CD4-positive, alpha-beta T cell (primary cell): ENCODE measurements around the gene EPDR1. TPM values are rescaled to one million over a fixed set of nuclear protein-coding genes. Genes with fewer than 3 reads are reported as not detected.

Source experiments
- ATAC-seq: fragments of 200-7000 bp; cut with Tn5 transposase; one replicate; pipeline ENCODE4 v1.10.0; 2022; ENCODE audit warnings: mild to moderate bottlenecking; ENCODE audit not compliant: poor library complexity
- CTCF ChIA-PET: fragments of 350-600 bp; sonication (Branson Sonifier 250); formaldehyde crosslinking; loops from one replicate; lab custom pipeline; 2021; ENCODE audit warnings: antibody characterized with exemption, inconsistent platforms; lab: Charles Lee
- POLR2A ChIA-PET: fragments of 350-600 bp; sonication (Branson Sonifier 250); formaldehyde crosslinking; loops from one replicate; lab custom pipeline; 2021; ENCODE audit warnings: antibody characterized with exemption, inconsistent platforms; lab: Charles Lee
- DNase-seq, 14 experiments: peaks; one replicate each; pipeline ENCODE4 v3.0.0-alpha.2; 2013 to 2020; ENCODE audit warnings: mixed read lengths in 2 of 14
- H3K27ac ChIP-seq, 2 donors: one replicate each; pipeline versions ENCODE4 v1.5.1 to v1.7.0; 2013; ENCODE audit warnings: low read length in 2 of 2, low read depth in 1 of 2, mild to moderate bottlenecking in 1 of 2
- H3K27me3 ChIP-seq, 2 experiments: 1 replicate in 1 of 2; 2 replicates in 1 of 2; pipeline versions ENCODE4 v1.6.1 to v1.7.0; 2013; ENCODE audit warnings: low read length in 2 of 2, control low read depth in 1 of 2, mild to moderate bottlenecking in 1 of 2, moderate library complexity in 1 of 2; ENCODE audit not compliant: insufficient read depth in 2 of 2, control insufficient read depth in 1 of 2
- H3K36me3 ChIP-seq: one replicate; pipeline ENCODE4 v1.6.1; 2013; ENCODE audit warnings: low read length, control low read depth; ENCODE audit not compliant: insufficient read depth
- H3K4me1 ChIP-seq: one replicate; pipeline ENCODE4 v1.6.1; 2013; ENCODE audit warnings: low read length, control low read depth; ENCODE audit not compliant: insufficient read depth
- H3K4me3 ChIP-seq: one replicate; pipeline ENCODE4 v1.5.1; 2013; ENCODE audit warnings: mild to moderate bottlenecking, low read length, moderate library complexity
- H3K9me3 ChIP-seq, 2 experiments: 1 replicate in 1 of 2; 2 replicates in 1 of 2; pipeline versions ENCODE4 v1.6.1 to v1.7.0; 2013; ENCODE audit warnings: low read length in 2 of 2, mild to moderate bottlenecking in 2 of 2, control low read depth in 1 of 2, moderate library complexity in 1 of 2; ENCODE audit not compliant: control insufficient read depth in 1 of 2, insufficient read depth in 1 of 2
- H3K27ac Mint-ChIP-seq: one replicate; pipeline ENCODE4 v1.8.0; 2020; ENCODE audit warnings: mixed read lengths
- H3K27me3 Mint-ChIP-seq: one replicate; pipeline ENCODE4 v1.8.0; 2021; ENCODE audit warnings: mixed read lengths
- H3K36me3 Mint-ChIP-seq: one replicate; pipeline ENCODE4 v1.8.0; 2021; ENCODE audit warnings: low read depth, mixed read lengths
- H3K4me1 Mint-ChIP-seq: one replicate; pipeline ENCODE4 v1.8.0; 2021; ENCODE audit warnings: low read depth, mixed read lengths
- H3K4me3 Mint-ChIP-seq: one replicate; pipeline ENCODE4 v1.8.0; 2020; ENCODE audit warnings: mild to moderate bottlenecking, mixed read lengths
- H3K9me3 Mint-ChIP-seq: one replicate; pipeline ENCODE4 v1.8.0; 2020; ENCODE audit warnings: mixed read lengths
- intact Hi-C, 2 experiments: fragments of 100-400 bp; cut with DNase I in 1 of 2; cut with micrococcal nuclease in 1 of 2; formaldehyde crosslinking; loops; one replicate each; pipeline versions ENCODE4 v1.15.1 to v1.9.0; 2023 to 2025; cut with DNase I, micrococcal nuclease
- total RNA-seq, 174 experiments: library from RNA in 2 of 174; stranded (reverse) in 2 of 174; gene quantifications; one replicate each; pipeline ENCODE4 v1.2.3 and lab custom pipeline; 2021 to 2026
- TF ChIP-seq, protein P1 (sequence below): fragments of 200-600 bp; IDR thresholded peaks from one replicate; pipeline ENCODE4 v1.8.0; 2022; ENCODE audit warnings: antibody characterized with exemption, mild to moderate bottlenecking

EPDR1 gene
- total RNA-seq, 2 experiments from 2014 or later = not detected

- no peaks in the 10 kb centered on the region for H3K9me3 ChIP-seq
- no peaks in the 10 kb centered on the region for H3K36me3 ChIP-seq
- no peak overlapping the region for H3K27ac ChIP-seq
- intact Hi-C loops = no loop called here
- no peaks in the 10 kb centered on the region for H3K27me3 Mint-ChIP-seq
- ChIA-PET CTCF (no interaction called here), POLR2A (no interaction called here)
- H3K4me1 Mint-ChIP-seq = no peaks in the 10 kb centered on the region
- no peaks in the 10 kb centered on the region for H3K4me1 ChIP-seq
- H3K4me3 ChIP-seq = no peak overlapping the region
- no peak for ATAC-seq
- no peak for DNase-seq
- peaks cover 0 to 4% of the 10 kb centered on the region in 2 experiments for H3K27me3 ChIP-seq
- H3K27ac Mint-ChIP-seq = no peak overlapping the region
- H3K4me3 Mint-ChIP-seq = no peak overlapping the region
- peaks cover 6% of the 10 kb centered on the region for H3K9me3 Mint-ChIP-seq
- no peaks in the 10 kb centered on the region for H3K36me3 Mint-ChIP-seq
- TF ChIP-seq, protein P1, sequence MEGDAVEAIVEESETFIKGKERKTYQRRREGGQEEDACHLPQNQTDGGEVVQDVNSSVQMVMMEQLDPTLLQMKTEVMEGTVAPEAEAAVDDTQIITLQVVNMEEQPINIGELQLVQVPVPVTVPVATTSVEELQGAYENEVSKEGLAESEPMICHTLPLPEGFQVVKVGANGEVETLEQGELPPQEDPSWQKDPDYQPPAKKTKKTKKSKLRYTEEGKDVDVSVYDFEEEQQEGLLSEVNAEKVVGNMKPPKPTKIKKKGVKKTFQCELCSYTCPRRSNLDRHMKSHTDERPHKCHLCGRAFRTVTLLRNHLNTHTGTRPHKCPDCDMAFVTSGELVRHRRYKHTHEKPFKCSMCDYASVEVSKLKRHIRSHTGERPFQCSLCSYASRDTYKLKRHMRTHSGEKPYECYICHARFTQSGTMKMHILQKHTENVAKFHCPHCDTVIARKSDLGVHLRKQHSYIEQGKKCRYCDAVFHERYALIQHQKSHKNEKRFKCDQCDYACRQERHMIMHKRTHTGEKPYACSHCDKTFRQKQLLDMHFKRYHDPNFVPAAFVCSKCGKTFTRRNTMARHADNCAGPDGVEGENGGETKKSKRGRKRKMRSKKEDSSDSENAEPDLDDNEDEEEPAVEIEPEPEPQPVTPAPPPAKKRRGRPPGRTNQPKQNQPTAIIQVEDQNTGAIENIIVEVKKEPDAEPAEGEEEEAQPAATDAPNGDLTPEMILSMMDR = no peak
These were observed 12.1 kb downstream of the EPDR1 start for GRCh38 chr7:37932543-37932942.

GRCh38 chr7:37933018-37933566 lies 12.7 kb downstream of the EPDR1 start:
- DNase-seq (no peak), ATAC-seq (no peak)
- Mint-ChIP-seq H3K27me3 (no peaks in the 10 kb centered on the region), H3K36me3 (no peaks in the 10 kb centered on the region), H3K4me3 (no peak overlapping the region), H3K4me1 (no peaks in the 10 kb centered on the region), H3K27ac (no peak overlapping the region), H3K9me3 (peaks cover 6% of the 10 kb centered on the region)
- CTCF ChIA-PET = no interaction called here
- Histone ChIP-seq H3K27ac (no peak overlapping the region), H3K4me1 (no peaks in the 10 kb centered on the region), H3K36me3 (no peaks in the 10 kb centered on the region), H3K9me3 (no peaks in the 10 kb centered on the region), H3K4me3 (no peak overlapping the region), H3K27me3 (peaks cover 0 to 4% of the 10 kb centered on the region in 2 experiments)
- TF ChIP-seq, protein P1 = no peak
- intact Hi-C loops = no loop called here
- POLR2A ChIA-PET = no interaction called here

- Histone ChIP-seq H3K4me1 (no peaks in the 10 kb centered on the region), H3K4me3 (no peak overlapping the region), H3K27ac (no peak overlapping the region), H3K27me3 (no peaks in the 10 kb centered on the region), H3K9me3 (peaks cover 3 to 4% of the 10 kb centered on the region in 2 experiments), H3K36me3 (no peaks in the 10 kb centered on the region)
- POLR2A ChIA-PET = no interaction called here
- H3K4me1 Mint-ChIP-seq = no peaks in the 10 kb centered on the region
- TF ChIP-seq, protein P1 = no peak
- H3K27me3 Mint-ChIP-seq = no peaks in the 10 kb centered on the region
- no peaks in the 10 kb centered on the region for H3K9me3 Mint-ChIP-seq
- intact Hi-C loops = no loop called here
- no peak overlapping the region for H3K4me3 Mint-ChIP-seq
- H3K36me3 Mint-ChIP-seq = no peaks in the 10 kb centered on the region
- CTCF ChIA-PET = no interaction called here
- ATAC-seq = no peak
- DNase-seq = no peak
- H3K27ac Mint-ChIP-seq = no peak overlapping the region
These were observed 22.6 kb downstream of the EPDR1 start for GRCh38 chr7:37942934-37943610.
